HepG2 (cell line): Measurements from ENCODE around the gene YY1. TPM values are rescaled to one million over a fixed set of nuclear protein-coding genes. Genes with fewer than 3 reads are reported as not detected.

Experiments used
- CBX1 ChIP-seq: IDR thresholded peaks from one replicate; pipeline ENCODE4 v1.6.1; 2016; ENCODE audit warnings: antibody characterized with exemption, low read depth
- CREBL2 ChIP-seq: sonication (generic); formaldehyde crosslinking; IDR thresholded peaks from 2 replicates; pipeline ENCODE4 v1.8.1; 2023; ENCODE audit warnings: missing genetic modification reagents, mild to moderate bottlenecking, borderline replicate concordance
- GPBP1L1 ChIP-seq: sonication (generic); formaldehyde crosslinking; IDR thresholded peaks from 2 replicates; pipeline ENCODE4 v1.5.0; 2020; ENCODE audit warnings: mild to moderate bottlenecking, missing genetic modification reagents
- HOXA3 ChIP-seq: sonication (generic); formaldehyde crosslinking; IDR thresholded peaks from 2 replicates; pipeline ENCODE4 v1.5.0; 2020; ENCODE audit warnings: missing genetic modification reagents
- KMT2A ChIP-seq: sonication (generic); formaldehyde crosslinking; IDR thresholded peaks from 2 replicates; pipeline ENCODE4 v1.4.0; 2020; ENCODE audit warnings: missing genetic modification reagents
- LRRFIP1 ChIP-seq: sonication (generic); formaldehyde crosslinking; conservative IDR thresholded peaks from 2 replicates; pipeline ENCODE4 v1.4.0; 2020; ENCODE audit warnings: missing genetic modification reagents
- MZF1 ChIP-seq: sonication (generic); formaldehyde crosslinking; IDR thresholded peaks from 2 replicates; pipeline ENCODE4 v1.8.1; 2023; ENCODE audit warnings: mild to moderate bottlenecking, missing genetic modification reagents, borderline replicate concordance
- NBN ChIP-seq: fragments of 450-650 bp; conservative IDR thresholded peaks from 2 replicates; pipeline ENCODE4 v1.6.1; 2017
- PAXIP1 ChIP-seq: sonication (generic); formaldehyde crosslinking; conservative IDR thresholded peaks from 2 replicates; pipeline ENCODE4 v1.4.0; 2020; ENCODE audit warnings: mild to moderate bottlenecking, missing genetic modification reagents, moderate library complexity
- REPIN1 ChIP-seq: sonication (generic); formaldehyde crosslinking; IDR thresholded peaks from 2 replicates; pipeline ENCODE4 v1.8.0; 2022; ENCODE audit warnings: missing genetic modification reagents, low read depth, mild to moderate bottlenecking, borderline replicate concordance
- SALL1 ChIP-seq: sonication (generic); formaldehyde crosslinking; IDR thresholded peaks from 2 replicates; pipeline ENCODE4 v1.8.0; 2022; ENCODE audit warnings: mild to moderate bottlenecking, missing genetic modification reagents
- SNRNP70 ChIP-seq: fragments of 200-400 bp; formaldehyde crosslinking; IDR thresholded peaks from 2 replicates; pipeline ENCODE4 v1.6.1; 2017; ENCODE audit warnings: mild to moderate bottlenecking, low read depth, low read length, moderate library complexity
- SP1 ChIP-seq, 2 experiments: fragments of 450-650 bp in 1 of 2; sonication (generic) in 1 of 2; formaldehyde crosslinking in 1 of 2; IDR thresholded peaks; 2 replicates each; pipeline versions ENCODE4 v1.4.0 to v1.6.1; 2016 to 2020; ENCODE audit warnings: missing genetic modification reagents in 1 of 2
- SP4 ChIP-seq: sonication (generic); formaldehyde crosslinking; IDR thresholded peaks from 2 replicates; pipeline ENCODE4 v1.8.1; 2023; ENCODE audit warnings: mild to moderate bottlenecking, missing genetic modification reagents
- SP5 ChIP-seq: IDR thresholded peaks from 2 replicates; pipeline ENCODE4 v1.6.1; 2016; ENCODE audit warnings: low read depth, borderline replicate concordance
- TAF15 ChIP-seq: fragments of 200-400 bp; formaldehyde crosslinking; IDR thresholded peaks from one replicate; pipeline ENCODE4 v1.6.1; 2018; ENCODE audit warnings: mild to moderate bottlenecking, low read depth, low read length; ENCODE audit not compliant: poor library complexity, severe bottlenecking
- ZNF720 ChIP-seq: sonication (generic); formaldehyde crosslinking; IDR thresholded peaks from 2 replicates; pipeline ENCODE4 v1.4.0; 2020; ENCODE audit warnings: missing genetic modification reagents
- ZNF777 ChIP-seq: sonication (generic); formaldehyde crosslinking; IDR thresholded peaks from 2 replicates; pipeline ENCODE4 v1.4.0; 2020; ENCODE audit warnings: missing genetic modification reagents
- polyA plus RNA-seq, 8 experiments: library from polyadenylated mRNA; depleted of rRNA in 3 of 8; stranded (reverse) in 7 of 8; unstranded in 1 of 8; fragments of >200 nt; fragmentation: Illumina TruSeq in 4 of 8; extraction: Trizol in 4 of 8; gene quantifications; 2 replicates each; pipeline versions ENCODE4 v1.2.1 to v1.2.3, GENCODE V29; 2011 to 2016; ENCODE audit warnings: low read depth in 4 of 8, missing spikeins in 1 of 8, mixed read lengths in 1 of 8; ENCODE audit not compliant: insufficient read depth in 1 of 8
- total RNA-seq, 5 experiments: library from RNA; depleted of rRNA; stranded (reverse); fragments of >200 nt; fragmentation: Illumina TruSeq; extraction: Trizol; gene quantifications; 2 replicates each; pipeline ENCODE4 v1.2.3, GENCODE V29; 2016; ENCODE audit warnings: low read depth in 1 of 5
- TF ChIP-seq, protein P1 (sequence below): sonication (generic); formaldehyde crosslinking; IDR thresholded peaks from 2 replicates; pipeline ENCODE4 v1.4.0; 2020; ENCODE audit warnings: missing genetic modification reagents

YY1 gene
- total and polyA plus RNA-seq, 2 of the 13 experiments (the other 11 are each of a cell fraction or from before 2014, with no cell fraction given): 29.4 to 68.1 TPM

DNA sequence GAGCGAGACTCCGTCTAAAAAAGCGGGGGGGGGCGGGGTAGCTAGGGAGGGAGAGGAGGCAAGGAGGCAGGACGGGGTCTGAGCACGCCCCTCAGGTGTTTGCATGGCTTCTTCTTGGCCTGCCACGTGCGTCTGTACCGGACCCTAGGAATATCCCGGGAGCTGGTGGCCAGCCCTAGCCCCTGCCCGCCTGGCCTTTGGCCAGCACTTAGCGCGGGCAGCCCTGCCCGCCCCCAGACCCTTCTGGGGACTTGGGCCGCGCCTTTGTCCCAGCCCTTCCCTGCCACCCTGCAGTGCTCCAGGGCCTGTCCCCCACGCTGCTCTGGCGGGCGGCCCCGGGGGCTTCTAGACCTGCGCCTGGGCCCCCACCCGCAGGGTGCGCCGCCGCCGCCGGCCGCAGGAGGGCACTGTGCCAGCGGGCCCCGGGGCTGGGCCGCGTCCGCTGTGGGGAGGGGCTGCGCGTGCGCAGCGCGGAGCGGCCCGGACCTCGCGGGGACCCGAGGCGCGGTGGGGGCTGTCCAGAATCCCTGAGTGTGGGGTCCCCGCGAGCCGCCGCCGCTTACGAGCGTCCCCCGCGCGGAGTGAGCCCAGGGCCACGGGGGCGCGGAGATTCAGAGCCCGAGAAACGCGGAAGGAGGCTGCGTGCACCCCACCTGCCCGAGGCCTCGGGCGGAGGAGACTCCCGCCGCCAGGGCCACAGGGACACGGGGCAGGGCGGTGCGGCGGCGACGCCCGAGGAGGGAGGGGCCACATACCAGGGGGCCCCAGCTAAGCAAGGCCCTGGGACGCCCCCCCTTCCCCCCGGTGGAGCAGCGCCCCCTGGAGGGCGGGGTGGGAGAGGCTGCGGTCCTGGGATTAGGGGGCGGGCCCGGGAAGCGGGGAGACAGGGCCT is 46.3 kb downstream of the YY1 start (continued):
- TF ChIP-seq LRRFIP1 (CRISPR knock-in tag): no peak
- peak; percentile 91; the same call in 1 of the 2 replicates for TF ChIP-seq CREBL2
- peak; percentile 80 for TF ChIP-seq REPIN1 (CRISPR knock-in tag)
- TF ChIP-seq SP5 (CRISPR knock-in tag): 0 out of 2 replicates have a peak, but pooled peaks have one; percentile 25
- TF ChIP-seq TAF15: no peak
- TF ChIP-seq, protein P1, sequence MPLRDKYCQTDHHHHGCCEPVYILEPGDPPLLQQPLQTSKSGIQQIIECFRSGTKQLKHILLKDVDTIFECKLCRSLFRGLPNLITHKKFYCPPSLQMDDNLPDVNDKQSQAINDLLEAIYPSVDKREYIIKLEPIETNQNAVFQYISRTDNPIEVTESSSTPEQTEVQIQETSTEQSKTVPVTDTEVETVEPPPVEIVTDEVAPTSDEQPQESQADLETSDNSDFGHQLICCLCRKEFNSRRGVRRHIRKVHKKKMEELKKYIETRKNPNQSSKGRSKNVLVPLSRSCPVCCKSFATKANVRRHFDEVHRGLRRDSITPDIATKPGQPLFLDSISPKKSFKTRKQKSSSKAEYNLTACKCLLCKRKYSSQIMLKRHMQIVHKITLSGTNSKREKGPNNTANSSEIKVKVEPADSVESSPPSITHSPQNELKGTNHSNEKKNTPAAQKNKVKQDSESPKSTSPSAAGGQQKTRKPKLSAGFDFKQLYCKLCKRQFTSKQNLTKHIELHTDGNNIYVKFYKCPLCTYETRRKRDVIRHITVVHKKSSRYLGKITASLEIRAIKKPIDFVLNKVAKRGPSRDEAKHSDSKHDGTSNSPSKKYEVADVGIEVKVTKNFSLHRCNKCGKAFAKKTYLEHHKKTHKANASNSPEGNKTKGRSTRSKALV: 0 out of 2 replicates have a peak, but pooled peaks have one; percentile 64
- TF ChIP-seq CBX1: peak; percentile 43
- no peak for TF ChIP-seq MZF1 (CRISPR knock-in tag)
- peak; percentile 73 for TF ChIP-seq SP4 (CRISPR knock-in tag)
- TF ChIP-seq ZNF720 (CRISPR knock-in tag): no peak
- TF ChIP-seq KMT2A (CRISPR knock-in tag): peak; percentile 49; the same call in 1 of the 2 replicates
- no peak for TF ChIP-seq SP1 (IDR thresholded peaks at IDR 0.05)
- TF ChIP-seq SP1 (CRISPR knock-in tag; IDR thresholded peaks at IDR 0.05): peak; percentile 52; the same call in 1 of the 2 replicates
- peak; percentile 52; the same call in 1 of the 2 replicates for TF ChIP-seq ZNF777
- no peak for TF ChIP-seq SNRNP70
- peak; percentile 54 for TF ChIP-seq HOXA3
- no peak for TF ChIP-seq GPBP1L1 (CRISPR knock-in tag)
- TF ChIP-seq PAXIP1 (CRISPR knock-in tag): no peak
- TF ChIP-seq SALL1 (CRISPR knock-in tag): peak; percentile 81
- TF ChIP-seq NBN: no peak
